SJSA1 (cell line): ENCODE data around the gene PRPH. TPM values are rescaled to one million over a fixed set of nuclear protein-coding genes. Genes with fewer than 3 reads are reported as not detected.

Experiments
- DNase-seq, 2 experiments: peaks; one replicate each; pipeline ENCODE4 v3.0.0-alpha.2; 2015 to 2020; ENCODE audit warnings: low spot score in 2 of 2, low read depth in 1 of 2
- H3K27ac ChIP-seq: fragments of 250-450 bp; sonication (Bioruptor Pico); 2 replicates; pipeline ENCODE4 v1.5.1; 2020; ENCODE audit warnings: mild to moderate bottlenecking, moderate library complexity
- H3K27me3 ChIP-seq: fragments of 250-450 bp; sonication (Bioruptor Pico); replicated peaks from 2 replicates; pipeline ENCODE4 v1.5.1; 2020; ENCODE audit warnings: mild to moderate bottlenecking, moderate library complexity
- H3K36me3 ChIP-seq: fragments of 250-450 bp; sonication (Bioruptor Pico); 2 replicates; pipeline ENCODE4 v1.5.1; 2020; ENCODE audit warnings: mild to moderate bottlenecking
- H3K4me1 ChIP-seq: fragments of 250-450 bp; sonication (Bioruptor Pico); replicated peaks from 2 replicates; pipeline ENCODE4 v1.6.1; 2021; ENCODE audit warnings: mild to moderate bottlenecking
- H3K4me3 ChIP-seq: fragments of 250-450 bp; sonication (Bioruptor Pico); 2 replicates; pipeline ENCODE4 v1.5.1; 2020; ENCODE audit warnings: mild to moderate bottlenecking
- H3K9me3 ChIP-seq: fragments of 250-450 bp; sonication (Bioruptor Pico); replicated peaks from 2 replicates; pipeline ENCODE4 v1.5.1; 2020; ENCODE audit warnings: mild to moderate bottlenecking
- total RNA-seq: library from RNA; depleted of rRNA; stranded (reverse); fragments of >200 nt; shearing (Covaris generic); gene quantifications from 2 replicates; pipeline ENCODE4 v1.2.3, GENCODE V29; 2014

The PRPH gene
- total RNA-seq, 1 experiment from 2014 or later, result not detected

DNA sequence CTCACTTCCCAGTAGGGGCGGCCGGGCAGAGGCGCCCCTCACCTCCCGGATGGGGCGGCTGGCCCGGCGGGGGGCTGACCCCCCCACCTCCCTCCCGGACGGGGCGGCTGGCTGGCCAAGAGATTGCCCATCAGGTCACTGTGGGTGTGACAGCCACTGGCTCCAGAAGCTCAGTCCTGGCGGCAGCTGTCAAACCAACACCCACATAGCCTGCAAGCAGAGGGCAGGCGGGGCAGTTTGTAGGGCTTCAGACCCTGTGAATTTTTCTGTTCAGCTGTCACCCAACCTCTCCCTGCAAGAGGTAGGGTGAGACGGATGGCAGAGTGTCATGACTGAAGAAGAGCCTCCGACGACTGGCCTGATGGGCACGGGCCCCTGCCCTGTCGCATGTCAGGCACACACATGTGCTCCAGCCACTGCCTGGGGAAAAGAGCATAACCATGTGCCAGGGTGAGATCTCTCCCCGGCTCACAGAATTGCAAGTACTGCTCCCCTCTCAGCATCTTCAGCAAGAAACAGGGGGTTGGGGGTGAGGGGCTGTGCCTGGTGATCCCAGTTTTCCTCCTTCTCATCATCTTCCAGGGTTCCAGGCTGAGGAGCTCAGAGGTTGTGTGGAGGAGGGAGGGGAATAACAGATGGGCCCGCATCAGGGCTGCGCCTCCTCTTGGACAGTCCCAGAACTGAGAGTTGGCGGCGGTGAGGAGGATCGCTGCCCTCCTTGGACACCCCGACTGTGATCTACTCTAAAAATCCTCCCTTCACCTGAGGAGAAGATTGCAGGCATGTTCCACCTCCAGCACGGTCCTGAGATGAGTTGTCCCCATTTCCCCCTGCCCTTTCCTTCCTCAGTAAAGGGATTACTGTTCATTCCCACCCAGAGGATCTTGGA is 11.2 kb upstream of the PRPH start:
- Histone ChIP-seq H3K27me3 (no peaks in the 10 kb centered on the region), H3K36me3 (no peaks in the 10 kb centered on the region), H3K27ac (no peak overlapping the region), H3K4me1 (no peaks in the 10 kb centered on the region), H3K9me3 (no peaks in the 10 kb centered on the region), H3K4me3 (no peak overlapping the region)
- DNase-seq, result no peak

DNA sequence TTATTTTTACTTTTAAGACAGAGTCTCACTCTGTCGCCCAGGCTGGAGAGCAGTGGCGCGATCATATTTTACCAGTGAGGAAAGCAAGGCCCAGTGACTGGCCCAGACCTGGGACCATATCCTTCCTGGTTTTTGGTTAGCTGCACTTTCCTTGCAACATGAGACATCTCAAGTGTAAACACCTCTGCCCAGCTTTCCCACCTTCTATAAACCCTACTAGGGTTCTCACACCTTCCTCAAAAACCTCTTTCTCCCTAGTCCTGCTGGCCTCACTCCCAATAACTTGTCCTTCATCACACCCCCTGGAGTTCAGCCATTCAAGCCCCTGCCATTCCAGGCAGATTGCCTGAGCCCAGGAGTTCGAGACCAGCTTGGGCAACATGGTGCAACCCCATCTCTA is 10.3 kb upstream of the PRPH start:
- DNase-seq, result no peak
- Histone ChIP-seq H3K27me3 (no peaks in the 10 kb centered on the region), H3K9me3 (no peaks in the 10 kb centered on the region), H3K4me1 (no peaks in the 10 kb centered on the region), H3K4me3 (no peak overlapping the region), H3K36me3 (no peaks in the 10 kb centered on the region), H3K27ac (no peak overlapping the region)

DNA sequence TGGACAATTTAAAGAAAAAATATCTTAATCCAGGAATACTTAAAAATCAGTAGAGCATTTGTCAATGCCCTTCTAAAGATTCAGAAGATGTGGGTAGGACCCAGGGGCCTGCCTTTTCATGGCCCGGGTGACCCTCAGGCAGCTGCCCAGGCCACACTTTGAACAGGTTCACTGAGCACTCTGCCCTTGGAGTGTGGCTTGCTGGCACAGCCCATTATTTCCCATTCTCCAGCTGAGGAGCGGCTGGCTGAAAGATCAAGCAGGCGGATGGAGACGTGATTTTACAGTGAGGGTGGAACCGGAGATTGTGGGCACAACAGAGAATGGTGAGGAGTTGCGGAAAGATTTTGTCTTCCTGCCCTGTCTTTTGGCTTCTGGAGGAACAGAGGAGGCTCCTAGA is 7.1 kb upstream of the PRPH start:
- Histone ChIP-seq H3K9me3 (no peaks in the 10 kb centered on the region), H3K27me3 (no peaks in the 10 kb centered on the region), H3K27ac (no peak overlapping the region), H3K36me3 (no peaks in the 10 kb centered on the region), H3K4me3 (no peak overlapping the region), H3K4me1 (no peaks in the 10 kb centered on the region)
- no peak for DNase-seq

DNA sequence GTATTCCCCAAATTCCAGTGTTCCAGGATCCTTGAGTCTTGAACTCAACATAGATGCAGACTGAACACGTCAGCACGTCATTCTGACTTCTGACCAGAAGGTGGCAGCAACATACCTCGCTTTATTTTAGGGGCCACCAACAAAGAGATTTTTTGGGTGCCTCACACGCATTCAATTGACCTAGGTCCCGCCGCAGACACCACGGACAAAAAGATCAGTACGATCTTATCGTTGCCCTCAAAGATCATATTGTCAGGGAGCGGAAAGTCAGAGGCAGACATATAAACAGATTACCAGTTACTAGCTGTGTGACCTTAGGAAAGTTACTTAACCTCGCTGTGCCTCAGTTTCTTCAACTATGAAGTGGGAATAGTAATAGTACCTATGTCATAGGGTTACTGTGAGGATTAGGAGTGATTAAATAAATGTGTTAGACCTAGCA is 6.5 kb upstream of the PRPH start:
- no peak overlapping the region for H3K27ac ChIP-seq
- no peaks in the 10 kb centered on the region for H3K4me1 ChIP-seq
- H3K27me3 ChIP-seq, result no peaks in the 10 kb centered on the region
- H3K9me3 ChIP-seq, result no peaks in the 10 kb centered on the region
- H3K4me3 ChIP-seq, result no peak overlapping the region
- no peaks in the 10 kb centered on the region for H3K36me3 ChIP-seq
- peak in 1 of 2 experiments; percentile 65 for DNase-seq

DNA sequence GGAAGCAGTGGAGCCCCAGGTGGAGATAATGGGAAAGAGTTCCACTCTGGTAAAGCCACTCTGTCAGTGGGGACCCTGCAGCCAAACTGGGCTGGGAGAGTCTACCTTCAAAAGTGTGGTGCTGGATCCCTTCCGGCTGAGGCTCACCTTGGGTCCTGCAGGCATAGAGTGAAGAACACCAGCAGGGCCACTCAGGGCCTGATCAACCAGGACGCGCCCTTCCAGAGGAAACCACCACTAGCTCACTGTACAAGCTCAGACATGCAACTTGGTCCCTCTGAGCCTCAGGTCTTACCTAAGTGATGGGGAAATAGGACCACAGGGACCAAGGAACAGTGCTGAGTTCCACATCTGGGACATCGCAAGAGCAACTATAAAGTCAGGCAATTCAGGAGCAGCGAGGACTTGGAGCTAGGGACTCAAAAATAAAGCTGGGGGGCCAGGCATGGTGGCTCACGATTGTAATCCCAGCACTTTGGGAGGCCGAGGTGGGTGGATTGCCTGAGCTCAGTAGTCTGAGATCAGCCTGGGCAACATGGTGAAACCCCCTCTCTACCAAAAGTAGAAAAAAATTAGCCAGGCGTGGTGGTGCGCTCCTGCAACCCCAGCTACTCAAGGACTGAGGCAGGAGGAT is 5.9 kb upstream of the PRPH start:
- H3K27me3 ChIP-seq, result no peaks in the 10 kb centered on the region
- no peaks in the 10 kb centered on the region for H3K9me3 ChIP-seq
- H3K27ac ChIP-seq, result no peak overlapping the region
- no peak for DNase-seq
- H3K36me3 ChIP-seq, result no peaks in the 10 kb centered on the region
- no peaks in the 10 kb centered on the region for H3K4me1 ChIP-seq
- no peak overlapping the region for H3K4me3 ChIP-seq

DNA sequence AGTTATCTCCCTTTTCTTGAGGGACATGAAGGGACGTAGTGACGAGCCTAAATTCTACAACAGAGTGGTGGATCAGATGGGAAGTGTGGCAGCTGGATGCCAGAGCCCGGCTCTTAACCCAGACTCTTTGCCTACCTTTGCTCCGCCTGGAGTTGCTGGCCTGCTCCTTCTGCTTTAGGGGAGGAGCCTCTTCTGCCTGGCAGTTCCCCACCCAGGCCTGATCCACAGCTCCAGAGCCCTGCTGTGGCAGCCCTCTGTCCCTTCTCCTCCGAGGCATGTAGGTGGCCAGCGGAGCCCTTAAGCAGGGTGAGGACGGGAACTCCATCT is 2.3 kb upstream of the PRPH start:
- H3K4me3 ChIP-seq, result no peak overlapping the region
- no peaks in the 10 kb centered on the region for H3K27me3 ChIP-seq
- H3K9me3 ChIP-seq, result no peaks in the 10 kb centered on the region
- no peak for DNase-seq
- no peak overlapping the region for H3K27ac ChIP-seq
- no peaks in the 10 kb centered on the region for H3K36me3 ChIP-seq
- peaks cover 8% of the 10 kb centered on the region for H3K4me1 ChIP-seq

DNA sequence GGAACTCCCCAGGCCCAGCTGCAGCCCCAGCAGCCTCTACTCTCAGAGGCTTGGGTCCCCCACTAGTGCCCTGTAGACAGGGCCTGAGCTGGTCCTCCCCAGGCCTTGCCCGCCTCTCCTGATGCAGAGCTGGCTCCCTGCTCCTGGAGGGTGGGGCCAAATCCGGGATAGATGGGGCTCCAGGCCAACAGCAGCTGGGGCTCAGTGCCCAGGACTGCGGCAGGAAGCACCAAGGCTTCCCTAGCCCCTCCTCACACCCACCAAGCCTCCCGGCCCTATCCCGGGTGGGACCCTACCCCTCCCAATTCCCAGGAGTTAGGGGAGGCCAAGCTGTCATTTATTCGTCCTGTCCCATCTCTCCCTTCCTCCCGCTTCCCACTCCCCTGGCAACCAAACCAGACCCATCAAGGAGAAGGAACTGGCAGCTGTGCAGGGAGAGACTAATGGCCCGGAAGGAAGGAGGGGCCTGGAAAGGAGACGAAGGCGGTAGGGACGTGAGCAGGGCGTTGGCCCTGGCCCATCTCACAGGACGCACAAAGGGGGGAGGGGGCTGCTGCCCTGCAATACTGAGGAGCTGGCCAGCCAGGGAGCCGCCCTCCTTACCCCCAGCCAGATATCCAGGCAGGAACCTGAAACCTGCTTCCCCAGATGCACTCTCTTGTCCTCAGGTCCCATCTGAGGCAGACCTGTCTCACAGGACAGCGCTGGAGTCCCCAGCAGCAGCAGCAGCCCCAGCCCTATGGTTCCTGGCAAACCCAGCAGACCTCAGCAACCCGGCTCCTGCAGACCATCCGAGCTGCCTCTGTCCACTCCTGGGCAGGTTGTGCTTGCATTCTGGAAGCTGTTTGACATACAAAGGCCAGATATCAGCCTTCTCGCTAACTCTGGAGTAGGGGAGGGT is 1.6 kb upstream of the PRPH start:
- H3K27me3 ChIP-seq, result no peaks in the 10 kb centered on the region
- H3K27ac ChIP-seq, result no peak overlapping the region

DNA sequence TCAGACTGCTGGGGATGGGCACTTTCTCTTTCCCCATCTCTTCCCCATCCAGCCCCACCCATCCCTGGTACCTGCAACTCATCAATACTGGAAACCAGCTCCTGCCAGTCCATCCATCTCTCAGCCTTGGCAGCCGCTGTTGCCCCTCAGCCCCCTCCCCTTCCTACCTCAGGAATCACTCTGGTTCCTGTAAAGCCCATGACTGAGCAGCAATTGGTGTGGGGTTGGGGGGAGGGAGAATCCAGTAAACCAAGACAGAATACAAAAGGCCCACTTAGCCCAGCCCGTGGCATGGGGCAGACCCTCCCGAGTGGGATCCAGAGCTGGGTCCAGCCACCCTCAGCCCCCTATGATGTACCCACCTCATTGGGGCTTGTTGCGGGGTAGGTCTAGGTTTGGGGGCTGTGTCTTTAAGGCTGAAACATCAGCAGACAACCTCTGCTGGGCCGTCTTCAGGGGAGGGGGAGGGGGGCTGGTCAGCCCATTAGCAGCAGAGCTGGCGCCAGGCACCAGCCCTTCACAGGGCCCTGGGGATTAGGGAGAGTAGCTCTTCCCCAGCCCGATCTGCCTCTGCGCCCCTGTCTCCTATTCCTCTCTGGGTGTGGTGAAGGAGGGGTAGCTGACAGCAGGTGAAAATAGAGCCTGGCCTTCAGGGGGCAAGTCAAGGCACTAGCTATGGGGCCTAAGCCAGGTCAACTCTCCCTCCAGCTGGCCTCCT is 702 bp upstream of the PRPH start:
- no peaks in the 10 kb centered on the region for H3K27me3 ChIP-seq

More for the DNA sequence above, 1.6 kb upstream of the PRPH start:
- no peaks in the 10 kb centered on the region for H3K36me3 ChIP-seq
- no peak overlapping the region for H3K4me3 ChIP-seq
- peaks cover 8% of the 10 kb centered on the region for H3K4me1 ChIP-seq
- no peaks in the 10 kb centered on the region for H3K9me3 ChIP-seq
- no peak for DNase-seq

DNA sequence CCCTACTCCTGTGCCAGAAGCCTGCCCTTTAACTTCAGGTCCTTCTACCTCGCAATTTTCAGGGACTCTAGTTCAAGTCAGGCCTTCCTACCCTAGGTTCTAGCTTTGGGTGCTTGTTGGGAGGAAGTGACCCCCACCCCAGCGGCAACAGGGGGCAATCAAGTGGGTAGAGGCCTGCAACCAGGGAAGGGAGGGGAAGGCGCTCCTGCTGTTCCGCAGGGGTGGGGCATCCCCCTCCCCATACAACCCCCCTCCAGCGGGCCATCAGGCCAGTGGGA is 204 bp upstream of the PRPH start:
- no peaks in the 10 kb centered on the region for H3K36me3 ChIP-seq
- H3K27ac ChIP-seq, result no peak overlapping the region
- no peaks in the 10 kb centered on the region for H3K9me3 ChIP-seq
- H3K27me3 ChIP-seq, result no peaks in the 10 kb centered on the region
- H3K4me3 ChIP-seq, result no peak overlapping the region
- H3K4me1 ChIP-seq, result peaks cover 8% of the 10 kb centered on the region
- DNase-seq, result no peak

More for the DNA sequence above, 702 bp upstream of the PRPH start:
- no peak overlapping the region for H3K27ac ChIP-seq
- H3K9me3 ChIP-seq, result no peaks in the 10 kb centered on the region
- peaks cover 8% of the 10 kb centered on the region for H3K4me1 ChIP-seq
- H3K4me3 ChIP-seq, result no peak overlapping the region
- no peak for DNase-seq
- no peaks in the 10 kb centered on the region for H3K36me3 ChIP-seq

DNA sequence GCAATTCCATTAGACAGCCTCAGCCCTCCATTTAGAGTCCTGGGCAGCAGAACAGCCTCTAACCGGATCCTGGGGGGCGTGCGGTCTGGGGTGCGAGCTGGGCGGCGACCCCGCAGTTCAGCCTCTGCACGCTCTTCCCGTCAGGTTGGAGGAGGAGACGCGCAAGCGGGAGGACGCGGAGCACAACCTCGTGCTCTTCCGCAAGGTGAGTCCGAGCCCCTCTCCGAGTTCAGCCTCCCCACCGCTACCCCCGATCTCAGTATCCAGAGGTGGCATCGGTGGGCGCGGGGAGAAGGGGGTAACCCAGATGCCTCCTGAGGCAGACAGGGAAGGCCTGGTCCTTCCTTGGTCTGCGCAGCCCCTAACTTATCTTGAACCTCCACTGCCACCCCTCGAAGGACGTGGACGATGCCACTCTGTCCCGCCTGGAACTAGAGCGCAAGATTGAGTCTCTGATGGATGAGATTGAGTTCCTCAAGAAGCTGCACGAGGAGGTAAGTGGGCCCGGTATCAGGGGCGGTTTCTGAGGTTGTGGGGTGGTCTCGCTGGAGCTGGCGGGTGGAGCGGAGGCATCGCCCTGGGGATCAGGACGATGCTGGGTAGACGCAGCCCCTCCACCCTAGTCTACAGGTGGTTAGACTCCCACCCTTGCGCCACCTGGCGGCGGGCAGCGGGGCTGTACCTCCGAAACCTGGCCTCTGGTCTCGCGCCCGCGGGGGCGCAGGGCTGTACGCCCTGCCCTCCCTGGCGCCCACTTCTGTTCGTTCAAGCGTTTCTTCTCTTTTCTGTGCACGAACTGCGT is 1.3 kb downstream of the PRPH start:
- H3K27ac ChIP-seq, result no peak overlapping the region
- no peaks in the 10 kb centered on the region for H3K9me3 ChIP-seq
- no peak overlapping the region for H3K4me3 ChIP-seq
- H3K27me3 ChIP-seq, result no peaks in the 10 kb centered on the region
- H3K4me1 ChIP-seq, result peaks cover 8% of the 10 kb centered on the region
- DNase-seq, result no peak
- H3K36me3 ChIP-seq, result no peaks in the 10 kb centered on the region

DNA sequence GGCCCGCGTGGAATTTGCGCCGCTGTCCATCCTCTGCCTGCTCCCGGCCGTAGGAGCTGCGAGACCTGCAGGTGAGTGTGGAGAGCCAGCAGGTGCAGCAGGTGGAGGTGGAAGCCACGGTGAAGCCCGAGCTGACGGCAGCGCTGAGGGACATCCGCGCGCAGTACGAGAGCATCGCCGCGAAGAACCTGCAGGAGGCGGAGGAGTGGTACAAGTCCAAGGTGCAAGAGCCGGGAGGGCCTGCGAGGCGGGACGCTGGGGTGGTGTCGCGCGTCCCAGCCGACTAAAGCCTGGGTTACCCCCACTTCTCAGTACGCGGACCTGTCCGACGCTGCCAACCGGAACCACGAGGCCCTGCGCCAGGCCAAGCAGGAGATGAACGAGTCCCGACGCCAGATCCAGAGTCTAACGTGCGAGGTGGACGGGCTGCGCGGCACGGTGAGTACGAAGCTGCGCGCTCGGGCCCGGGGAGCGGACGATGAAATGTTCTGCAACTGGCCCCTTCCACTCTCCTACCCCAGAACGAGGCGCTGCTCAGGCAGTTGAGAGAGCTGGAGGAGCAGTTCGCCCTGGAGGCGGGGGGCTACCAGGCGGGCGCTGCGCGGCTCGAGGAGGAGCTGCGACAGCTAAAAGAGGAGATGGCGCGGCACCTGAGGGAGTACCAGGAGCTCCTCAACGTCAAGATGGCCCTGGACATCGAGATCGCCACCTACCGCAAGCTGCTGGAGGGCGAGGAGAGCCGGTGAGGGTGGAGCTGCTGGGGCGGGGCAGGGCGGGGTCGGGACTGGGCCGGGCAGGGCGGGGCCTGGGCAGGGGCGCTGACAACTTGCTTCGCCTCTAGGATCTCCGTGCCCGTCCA is 2.1 kb downstream of the PRPH start:
- Histone ChIP-seq H3K27ac (no peak overlapping the region), H3K9me3 (no peaks in the 10 kb centered on the region), H3K36me3 (no peaks in the 10 kb centered on the region), H3K4me3 (peak overlapping the region; percentile 22), H3K27me3 (no peaks in the 10 kb centered on the region), H3K4me1 (peaks cover 8% of the 10 kb centered on the region)
- DNase-seq, result peak; percentile 16 to 57

DNA sequence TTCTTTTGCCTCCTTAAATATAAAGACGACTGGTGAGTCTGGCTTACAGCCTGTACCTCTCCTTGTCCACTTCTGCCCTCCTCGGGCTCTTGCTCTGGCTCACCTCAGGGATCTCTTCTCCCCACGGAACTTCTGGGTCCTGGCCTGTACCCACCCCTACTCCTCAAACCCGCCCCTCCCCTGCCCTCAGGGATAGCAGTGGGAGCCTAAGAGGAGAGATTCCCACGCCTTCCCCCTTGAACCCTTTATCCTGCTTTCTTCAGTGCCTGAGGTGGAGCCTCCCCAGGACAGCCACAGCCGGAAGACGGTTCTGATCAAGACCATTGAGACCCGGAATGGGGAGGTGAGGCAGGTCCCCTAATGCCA is 2.7 kb downstream of the PRPH start:
- Histone ChIP-seq H3K4me3 (no peak overlapping the region), H3K27ac (no peak overlapping the region), H3K27me3 (no peaks in the 10 kb centered on the region), H3K36me3 (no peaks in the 10 kb centered on the region), H3K9me3 (no peaks in the 10 kb centered on the region), H3K4me1 (peaks cover 8% of the 10 kb centered on the region)
- no peak for DNase-seq
